DMS53 (cell line): ENCODE data around the gene LRRIQ4.
A peak's percentile ranks its signal among the peaks of the same experiment; 100 is the strongest.

ENCODE experiments used
- DNase-seq: peaks from one replicate; lab custom pipeline; 2025; lab: John Stamatoyannopoulos, UW

Gene LRRIQ4

DNA sequence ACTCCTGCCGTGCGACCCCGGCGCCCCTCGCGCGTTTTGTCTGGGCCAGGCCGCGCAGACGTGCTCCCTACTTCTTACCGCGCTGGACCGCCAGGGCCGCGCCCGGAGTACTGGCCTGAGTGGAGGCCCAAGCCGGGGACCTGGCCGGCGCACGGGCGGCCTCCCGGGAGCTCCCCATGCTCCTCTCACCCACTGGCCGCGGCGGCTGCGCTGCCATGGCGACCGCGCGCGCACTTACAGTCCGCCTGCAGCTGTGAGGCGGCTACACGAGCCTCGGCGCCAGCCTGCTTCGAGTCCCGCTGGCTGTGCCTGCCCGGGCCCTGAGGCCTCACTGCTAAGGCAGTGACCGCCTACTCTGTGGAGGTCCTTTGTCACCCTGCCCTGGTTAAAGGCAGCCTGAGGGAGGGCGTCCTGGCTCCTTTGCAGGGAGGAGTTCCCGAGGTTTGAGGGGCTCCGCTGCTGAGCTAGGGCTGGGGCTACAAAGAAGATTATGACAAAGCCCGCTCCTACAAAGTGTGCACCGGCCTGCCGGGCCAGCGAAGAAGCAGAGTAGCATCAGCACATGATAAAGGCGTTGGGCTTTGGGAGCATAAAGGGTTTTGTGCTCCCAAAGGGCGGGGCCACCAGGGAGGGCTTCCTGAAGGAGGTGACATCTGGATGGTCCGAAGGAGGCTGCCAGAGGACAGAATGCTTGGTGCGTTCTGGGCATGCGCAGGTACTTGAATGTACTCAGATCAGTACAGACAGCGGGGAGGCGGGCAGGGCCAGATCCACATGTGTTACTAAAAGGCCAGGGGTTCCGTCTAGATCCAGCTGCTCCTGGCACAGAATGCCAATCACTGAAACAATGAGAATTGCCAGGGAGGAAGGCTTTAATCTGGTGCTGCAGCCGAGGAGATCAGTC is at the start of gene LRRIQ4, which contains the start of gene LRRC34:
TSS of gene LRRIQ4 (plus strand) at position 539 of the 904 bp plus-strand sequence. CDS start 9,052 bp downstream, outside the sequence.
TSS of gene LRRC34 (minus strand) at position 573 of the 904 bp plus-strand sequence. CDS start at position 217, 356 bp downstream.
- peak; percentile 96 for DNase-seq

DNA sequence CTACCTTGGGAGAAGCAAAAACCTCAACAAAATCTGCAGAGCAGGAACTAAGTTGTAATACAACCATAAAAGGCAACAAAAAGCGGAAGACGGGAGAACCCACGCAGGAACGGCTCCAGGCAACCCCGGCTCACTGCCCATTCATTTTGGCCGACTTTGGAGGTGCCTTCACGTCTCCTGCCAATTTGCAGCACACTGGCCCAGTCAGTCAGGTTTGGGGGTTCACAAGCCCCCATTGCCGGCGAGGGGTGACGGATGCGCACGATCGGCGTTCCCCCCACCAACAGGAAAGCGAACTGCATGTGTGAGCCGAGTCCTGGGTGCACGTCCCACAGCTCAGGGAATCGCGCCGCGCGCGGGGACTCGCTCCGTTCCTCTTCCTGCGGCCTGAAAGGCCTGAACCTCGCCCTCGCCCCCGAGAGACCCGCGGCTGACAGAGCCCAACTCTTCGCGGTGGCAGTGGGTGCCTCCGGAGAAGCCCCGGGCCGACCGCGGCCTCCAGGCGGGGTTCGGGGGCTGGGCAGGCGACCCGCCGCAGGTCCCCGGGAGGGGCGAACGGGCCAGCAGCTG is 48.3 kb upstream of the LRRIQ4 start:
- DNase-seq, result peak; percentile 69

DNA sequence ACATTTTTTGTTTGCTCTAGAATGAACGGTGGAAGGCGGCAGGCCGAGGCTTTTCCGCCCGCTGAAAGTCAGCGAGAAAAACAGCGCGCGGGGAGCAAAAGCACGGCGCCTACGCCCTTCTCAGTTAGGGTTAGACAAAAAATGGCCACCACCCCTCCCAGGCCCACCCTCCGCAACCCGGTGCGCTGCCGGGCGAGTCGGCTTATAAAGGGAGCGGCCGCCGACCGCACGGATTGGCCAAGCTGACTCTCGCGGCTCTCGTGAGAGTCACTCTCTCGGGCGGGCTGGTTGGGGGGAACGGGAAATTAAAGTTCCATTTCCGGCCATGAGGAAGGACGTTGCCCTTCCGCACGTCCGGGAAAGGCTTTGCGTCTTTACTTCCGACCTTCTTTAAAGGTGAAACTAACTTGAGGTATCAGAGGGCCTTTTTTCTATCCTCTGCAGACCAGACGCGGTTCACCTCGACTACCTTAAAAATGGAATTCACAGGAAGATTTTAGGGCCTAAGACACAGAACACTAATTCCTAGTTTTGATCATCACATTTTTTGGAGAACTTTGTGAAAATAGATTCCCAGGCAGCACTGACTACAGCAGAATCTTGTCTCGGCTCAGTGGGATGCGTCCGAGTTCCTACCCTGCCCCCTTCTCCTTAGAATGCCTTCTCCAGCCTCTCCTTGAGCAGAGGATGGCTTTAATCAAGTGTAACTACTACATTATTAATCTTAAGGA is 47.6 kb upstream of the LRRIQ4 start, which contains the start of gene TERC:
TSS of gene TERC (minus strand) at position 179 of the 731 bp plus-strand sequence.
- peak; percentile 94 for DNase-seq

DNA sequence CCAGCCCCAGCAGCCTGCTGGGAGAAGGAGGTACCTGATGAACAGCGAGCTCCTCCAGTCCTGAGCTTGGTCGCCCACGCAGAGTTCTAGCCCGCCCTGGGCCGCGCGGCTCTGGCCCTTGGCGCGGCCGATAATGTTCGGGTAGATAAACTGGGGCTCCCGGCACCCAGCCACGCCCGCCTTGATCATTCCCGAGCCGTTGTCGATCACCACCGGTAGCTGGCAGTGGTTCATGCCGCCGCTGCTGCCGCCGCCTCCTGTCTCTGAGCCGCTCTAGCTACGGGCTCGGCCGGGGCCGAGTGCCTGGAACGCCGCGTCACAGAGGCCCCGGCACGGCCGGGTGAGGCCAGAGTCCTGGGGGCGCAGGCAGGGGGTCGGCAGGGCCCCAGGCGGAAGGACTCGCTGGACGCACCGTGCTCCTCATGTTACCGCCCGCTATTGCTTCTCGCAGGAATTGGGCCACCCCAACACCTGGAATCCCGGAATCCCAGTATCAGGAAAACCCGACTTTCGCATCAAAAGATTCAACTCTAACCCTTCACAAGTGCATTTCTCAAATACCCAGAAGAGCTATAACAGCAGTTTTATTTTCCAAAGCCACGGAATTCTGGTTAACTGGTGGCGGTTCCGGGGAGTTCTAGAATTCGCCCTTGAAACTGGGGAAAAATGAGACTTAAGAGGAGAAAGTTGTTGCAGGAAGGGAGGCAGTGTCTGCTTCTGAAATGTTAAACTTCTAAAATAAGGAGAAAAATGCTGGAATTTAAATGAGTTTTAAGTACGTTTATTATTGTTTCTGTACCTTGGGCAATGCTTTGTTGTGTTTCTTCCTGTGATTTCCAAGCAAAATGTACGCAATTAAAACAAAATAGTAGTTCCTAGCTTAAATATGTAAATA is 43.1 kb upstream of the LRRIQ4 start, which contains the start of gene ACTRT3:
TSS of gene ACTRT3 (minus strand) at position 275 of the 895 bp plus-strand sequence. CDS start at position 234, 41 bp downstream.
- DNase-seq, result no peak

DNA sequence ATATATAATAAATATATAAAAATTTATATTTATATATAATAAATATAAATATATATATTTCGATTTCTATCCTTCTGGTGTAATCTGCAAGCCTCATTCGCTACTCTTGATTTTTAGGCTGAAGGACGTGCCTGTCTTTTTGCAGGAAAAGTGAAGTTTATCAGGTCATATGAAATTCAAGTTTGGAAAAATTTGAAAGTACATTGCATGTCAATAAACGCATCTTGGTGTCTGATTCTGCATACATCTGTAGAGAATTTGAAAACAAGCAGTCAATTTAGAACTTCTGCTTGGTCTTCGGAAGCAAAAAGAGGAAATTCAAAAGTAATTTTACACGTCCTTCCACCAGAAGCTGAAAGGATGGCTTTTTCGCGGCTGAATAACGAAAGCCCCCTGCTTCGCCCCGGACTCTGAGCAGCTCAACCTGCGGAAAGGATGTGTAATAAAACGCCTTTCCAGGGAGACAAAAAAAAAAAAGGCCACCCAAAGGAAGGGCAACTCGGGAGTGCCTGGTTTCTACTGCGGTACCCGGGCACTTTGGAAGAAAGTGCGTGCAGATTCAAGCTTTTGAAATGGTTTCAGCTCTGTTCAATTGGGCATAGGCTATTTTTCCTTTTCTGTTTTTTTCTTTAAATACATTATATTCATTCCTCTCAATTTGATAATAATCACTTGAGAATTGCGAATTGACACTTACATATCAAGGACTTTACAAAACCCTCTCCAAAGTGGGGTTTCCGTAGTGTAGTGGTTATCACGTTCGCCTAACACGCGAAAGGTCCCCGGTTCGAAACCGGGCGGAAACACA is 41.0 kb upstream of the LRRIQ4 start:
- DNase-seq, result peak; percentile 84

DNA sequence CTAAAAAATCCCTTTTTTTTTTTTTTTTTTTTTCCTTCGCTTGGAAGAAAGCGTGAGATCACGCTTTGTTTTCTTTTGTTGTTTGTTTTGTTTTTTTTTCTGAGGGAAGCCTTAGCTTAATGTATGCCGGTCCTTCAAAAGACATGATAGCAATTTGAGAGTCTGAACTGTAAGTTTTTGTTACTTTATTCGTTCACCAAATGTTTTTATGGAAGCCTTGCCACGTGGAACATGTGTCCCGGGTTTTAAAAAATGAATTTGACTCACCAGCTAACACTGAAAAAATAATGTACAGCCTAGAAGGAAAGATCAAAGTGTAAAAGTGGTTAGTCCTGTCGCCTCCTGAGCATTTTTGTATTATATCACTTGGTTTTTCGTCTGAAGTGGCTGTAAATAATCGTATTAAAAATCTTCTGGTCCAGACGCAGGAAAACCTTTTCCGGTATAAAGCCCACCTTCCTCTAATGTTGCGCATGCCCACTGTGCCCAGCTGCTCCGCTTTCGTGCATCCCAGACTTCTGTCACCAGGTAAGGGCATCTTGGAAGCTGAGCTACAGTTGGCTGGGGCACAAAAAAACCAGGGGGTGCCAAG is 40.3 kb upstream of the LRRIQ4 start:
- peak; percentile 88 for DNase-seq

DNA sequence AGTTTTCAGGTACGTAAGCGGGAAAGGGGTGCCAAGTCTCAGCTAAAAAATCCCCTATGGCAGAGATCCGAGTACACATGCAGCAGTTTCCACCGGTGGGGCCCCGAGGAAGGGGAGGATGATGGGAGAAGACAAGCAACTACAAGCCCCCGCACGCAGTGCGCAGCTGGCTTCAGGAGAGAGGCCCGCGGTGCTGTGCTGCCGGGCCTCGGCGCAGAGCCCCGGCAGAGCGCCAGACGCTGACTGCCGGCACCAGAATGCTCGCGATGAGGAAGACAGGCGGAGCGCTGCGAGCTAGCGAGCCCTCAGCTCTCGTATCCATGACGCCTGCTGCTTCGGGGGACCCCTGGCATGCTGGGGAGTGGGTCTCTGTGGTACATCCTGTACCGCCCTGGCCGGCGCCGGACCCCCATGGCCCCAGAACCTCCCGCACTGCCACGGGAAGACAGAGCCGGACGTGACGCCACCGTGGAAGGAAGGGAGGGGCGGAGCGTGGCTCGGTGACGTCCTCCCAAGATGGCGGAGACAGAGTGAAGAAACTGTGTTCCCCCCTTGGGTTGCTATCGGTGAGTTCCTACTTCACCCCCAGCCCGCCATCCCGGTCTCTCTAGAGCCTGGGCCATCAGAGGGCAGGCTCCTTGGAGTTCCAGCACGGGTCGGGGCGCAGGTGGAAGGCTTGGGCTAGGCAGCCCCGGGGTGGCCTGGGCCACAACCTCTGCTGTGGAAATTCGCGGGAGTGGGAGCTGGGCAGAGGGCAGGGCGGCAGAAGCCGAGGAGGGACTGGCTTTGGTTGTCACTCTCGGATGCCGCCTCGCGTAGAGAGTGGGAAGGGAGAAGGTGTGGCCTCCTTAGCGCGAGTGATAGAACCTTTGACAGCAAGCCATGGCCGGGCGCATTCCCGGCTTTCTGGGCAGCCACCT is 39.5 kb upstream of the LRRIQ4 start, which contains the start of gene MYNN:
TSS of gene MYNN (plus strand) at position 500 of the 920 bp plus-strand sequence. CDS start 900 bp downstream, outside the sequence.
- peak; percentile 88 for DNase-seq

DNA sequence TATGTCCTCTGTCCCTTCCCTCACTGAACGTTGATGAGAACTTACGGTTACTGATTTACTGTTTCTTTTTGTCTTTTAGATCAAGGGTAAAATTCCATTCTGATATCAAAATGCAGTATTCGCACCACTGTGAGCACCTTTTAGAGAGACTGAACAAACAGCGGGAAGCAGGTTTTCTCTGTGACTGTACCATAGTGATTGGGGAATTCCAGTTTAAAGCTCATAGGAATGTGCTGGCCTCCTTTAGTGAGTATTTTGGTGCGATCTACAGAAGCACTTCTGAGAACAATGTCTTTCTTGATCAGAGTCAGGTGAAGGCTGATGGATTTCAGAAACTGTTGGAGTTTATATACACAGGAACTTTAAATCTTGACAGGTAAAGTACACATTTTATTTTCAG is 38.5 kb upstream of the LRRIQ4 start:
- DNase-seq, result no peak

DNA sequence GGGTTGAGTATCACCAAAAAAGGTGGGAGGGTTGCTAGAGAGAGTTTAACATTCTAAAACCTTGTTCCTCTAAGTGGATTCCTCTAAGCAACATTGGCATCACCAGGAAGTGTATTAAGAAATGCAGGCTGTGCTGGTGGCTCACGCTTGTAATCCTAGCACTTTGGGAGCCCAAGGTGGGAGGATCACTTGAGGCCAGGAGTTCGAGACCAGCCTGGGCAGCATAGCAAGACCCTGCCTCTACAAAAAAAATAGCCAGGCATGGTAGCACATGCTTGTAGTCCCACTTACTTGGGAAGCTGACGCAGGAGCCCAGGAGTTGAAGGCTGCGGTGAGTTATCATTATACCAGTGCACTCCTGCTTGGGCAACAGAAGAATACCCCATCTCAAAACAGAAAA is 34.8 kb upstream of the LRRIQ4 start:
- no peak for DNase-seq

DNA sequence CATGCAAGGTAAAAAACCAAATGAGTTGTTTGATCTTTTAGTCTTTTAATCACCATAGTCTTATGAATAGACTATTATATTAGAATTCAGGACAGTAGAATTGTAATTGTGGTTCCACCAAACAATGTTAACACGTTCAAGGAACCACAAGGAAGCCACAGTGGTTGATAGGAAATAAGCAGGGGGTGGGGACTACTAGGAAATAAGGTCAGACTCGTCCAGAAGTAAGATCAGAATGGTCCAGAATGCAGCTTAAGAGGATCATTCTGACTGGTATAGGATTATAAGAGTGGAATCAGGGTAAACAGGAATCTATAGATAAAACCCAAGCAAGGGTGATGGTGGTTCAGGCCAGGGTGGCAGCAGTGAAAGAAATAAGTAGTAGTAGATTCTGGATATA is 31.9 kb upstream of the LRRIQ4 start:
- no peak for DNase-seq

DNA sequence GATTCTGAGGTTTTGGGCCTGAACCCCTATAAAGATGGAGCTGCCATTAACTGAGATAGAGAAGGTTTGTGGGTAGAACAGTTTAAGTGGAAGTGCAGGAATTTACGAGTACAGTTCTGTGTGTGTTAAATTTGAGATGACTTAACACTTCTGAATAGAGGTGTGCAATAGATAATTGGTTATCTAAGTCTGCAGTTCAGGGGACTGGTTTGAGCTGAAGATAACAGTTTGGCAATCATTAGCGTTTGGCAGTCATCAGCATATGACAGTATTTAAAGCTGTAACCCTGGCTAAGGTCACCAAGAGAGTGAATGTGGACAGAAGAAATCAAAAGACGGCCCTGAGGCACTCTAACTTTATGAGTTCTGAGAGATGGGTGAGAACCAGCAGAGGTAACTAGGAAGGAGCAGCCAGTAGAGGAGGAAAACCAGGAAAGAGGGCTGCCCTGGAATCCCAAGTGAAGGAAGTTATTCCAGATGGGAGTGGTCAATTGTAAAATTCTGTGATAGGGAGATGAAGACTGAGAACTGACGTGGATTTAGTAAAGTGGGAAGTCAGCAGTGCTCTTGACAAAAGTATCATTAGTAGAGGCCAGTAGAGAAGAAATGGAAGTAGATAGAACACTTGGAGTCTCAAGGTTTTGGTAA is 31.3 kb upstream of the LRRIQ4 start:
- no peak for DNase-seq

DNA sequence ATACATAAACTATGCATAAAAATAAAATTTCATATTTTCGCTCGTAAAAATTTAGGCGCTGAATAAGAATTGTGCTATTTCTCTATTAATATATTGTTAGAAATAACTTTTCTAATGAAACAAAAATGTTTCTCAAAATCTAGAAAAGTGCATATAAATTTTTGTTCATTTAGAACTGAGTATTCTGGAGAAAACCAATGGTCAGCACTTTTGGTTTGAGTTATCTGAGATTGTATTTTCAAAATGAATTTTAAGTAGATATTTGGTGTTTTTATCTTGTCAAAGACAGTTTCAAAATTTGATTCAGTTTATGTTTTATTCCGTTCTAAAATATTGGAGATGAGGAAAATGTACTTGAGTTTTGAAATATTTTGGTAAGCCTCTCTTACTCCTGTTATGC is 25.6 kb upstream of the LRRIQ4 start:
- no peak for DNase-seq

DNA sequence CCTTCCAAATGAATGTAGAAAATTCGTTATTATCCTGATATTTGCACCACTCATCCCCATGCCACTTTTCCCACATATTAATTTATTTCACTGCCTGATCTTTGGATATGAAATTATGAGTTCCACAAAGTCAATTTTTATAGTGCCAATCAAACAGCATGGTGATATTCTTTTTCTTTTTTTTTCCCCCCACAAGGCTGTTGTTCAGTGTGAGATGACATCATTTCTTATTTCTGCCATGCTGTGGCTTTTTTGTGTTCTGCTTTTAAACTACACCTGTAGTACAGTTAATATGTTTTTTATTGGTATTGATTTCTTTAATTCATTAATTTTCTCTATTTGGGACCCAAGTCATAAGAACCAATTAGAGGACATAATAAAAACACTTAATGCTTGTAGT is 24.9 kb upstream of the LRRIQ4 start:
- no peak for DNase-seq

DNA sequence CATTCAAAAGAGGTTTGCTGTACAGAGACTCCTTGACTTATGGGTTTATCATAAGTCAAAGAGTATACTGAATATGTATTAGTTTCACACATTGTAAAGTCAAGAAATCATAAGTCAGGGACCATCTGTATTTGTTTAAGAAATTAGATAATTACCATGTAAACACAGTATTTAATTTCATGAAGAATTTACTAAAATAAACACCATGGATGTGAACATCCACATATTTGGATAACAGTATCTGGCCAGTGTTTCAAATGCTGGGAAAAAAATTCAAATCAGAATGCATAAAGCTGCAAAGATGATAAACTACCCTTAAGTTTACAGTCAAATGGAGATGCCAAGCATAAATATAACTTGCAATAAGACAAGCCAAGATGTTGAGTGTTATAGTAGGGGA is 22.5 kb upstream of the LRRIQ4 start:
- DNase-seq, result no peak

DNA sequence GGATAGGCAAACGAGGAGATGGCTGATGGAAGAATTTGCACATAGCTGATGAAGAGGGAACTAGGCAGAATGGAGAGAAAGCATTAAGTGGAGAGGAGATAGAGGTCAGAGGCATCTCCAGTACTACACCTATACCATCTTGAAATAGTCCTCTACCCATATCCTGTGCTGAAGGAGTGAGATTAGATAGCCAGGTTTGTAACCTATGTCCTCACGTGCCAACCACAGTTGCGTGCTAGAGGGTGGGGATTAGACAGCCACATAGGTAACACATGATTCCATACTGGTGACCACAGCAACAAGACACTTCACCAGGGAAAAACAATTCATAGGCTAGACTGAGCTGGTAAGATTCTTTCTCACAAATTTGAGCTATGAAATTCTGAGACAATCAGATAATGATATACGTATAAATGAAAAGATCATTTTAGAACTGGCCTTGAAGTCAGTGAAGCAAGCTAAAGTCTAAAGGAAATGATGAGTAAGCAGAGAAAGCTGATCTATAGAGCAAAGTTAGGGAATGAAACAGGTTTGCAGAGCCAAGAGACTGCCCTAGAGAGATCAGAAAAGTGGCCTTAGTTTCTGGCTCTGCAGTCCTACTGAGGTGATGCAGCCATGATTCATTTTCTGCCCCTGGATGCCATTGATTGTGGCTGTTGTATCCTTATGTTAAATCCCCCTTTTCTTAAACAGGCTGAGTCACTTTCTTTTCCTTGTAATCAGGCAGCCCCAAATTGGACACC is 21.8 kb upstream of the LRRIQ4 start:
- DNase-seq, result no peak

DNA sequence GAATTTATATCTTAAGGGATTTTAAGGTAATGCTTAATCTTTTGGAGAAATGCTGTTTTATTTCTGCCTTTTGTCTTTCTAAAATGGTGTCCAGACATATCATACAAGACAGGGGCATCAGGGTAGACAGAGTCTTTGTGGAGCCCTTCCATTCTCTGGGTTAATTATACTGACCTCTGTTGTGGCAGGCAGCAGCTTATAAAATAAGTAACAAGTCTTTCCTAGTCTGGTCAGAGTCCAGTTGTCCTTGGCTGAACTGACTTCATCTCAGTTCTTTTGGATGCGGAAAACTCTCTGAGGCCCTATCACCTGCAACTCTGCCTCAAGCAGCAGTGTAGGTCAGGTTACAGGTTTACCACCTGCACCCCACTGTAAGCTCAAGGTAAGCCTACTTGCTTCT is 20.3 kb upstream of the LRRIQ4 start:
- no peak for DNase-seq

DNA sequence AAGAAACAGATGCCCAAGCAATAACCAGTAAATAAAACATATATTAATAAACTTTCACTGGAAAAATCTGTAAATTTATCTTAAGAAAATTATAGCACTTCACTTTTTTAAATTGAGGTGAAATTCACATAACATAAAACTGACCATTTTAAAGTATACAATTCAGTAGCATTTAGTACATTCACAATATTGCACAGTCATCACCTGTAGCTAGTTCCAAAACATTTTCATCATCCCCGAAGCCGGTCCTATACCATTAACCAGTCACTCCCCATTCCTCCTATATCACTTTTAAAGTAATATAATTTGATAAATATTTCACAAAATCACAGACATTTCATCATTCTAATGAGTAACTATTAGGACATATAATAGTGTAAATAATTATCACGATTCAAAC is 8.0 kb upstream of the LRRIQ4 start:
- no peak for DNase-seq
